Stimulated activated CD8-positive, alpha-beta memory T cell treated with anti-CD3 and anti-CD28 coated beads, Interleukin-12 subunit alpha, Interleukin-12 subunit beta, amount 100 ng/mL, for 4 hours (primary cell): Measurements from ENCODE around the gene HOXC12.

Source experiments
- DNase-seq: peaks from one replicate; pipeline ENCODE4 v3.0.0-alpha.2; 2020; ENCODE audit warnings: low read depth

The HOXC12 gene

GRCh38 chr12:53956251-53956887 lies 1.7 kb downstream of the HOXC12 start:
- DNase-seq: no peak

GRCh38 chr12:53956914-53957536 lies 2.3 kb downstream of the HOXC12 start:
- DNase-seq: no peak

GRCh38 chr12:53958128-53958527 lies 3.4 kb downstream of the HOXC12 start:
- no peak for DNase-seq

- no peak for DNase-seq
These were observed 4.6 kb downstream of the HOXC12 start for GRCh38 chr12:53959314-53959713.

- DNase-seq: no peak
These were observed 5.7 kb downstream of the HOXC12 start for GRCh38 chr12:53960187-53961024.

GRCh38 chr12:53961025-53961761 lies 6.5 kb downstream of the HOXC12 start:
- no peak for DNase-seq

- no peak for DNase-seq
These were observed 8.3 kb downstream of the HOXC12 start for GRCh38 chr12:53963005-53963404.

- no peak for DNase-seq
These were observed 9.0 kb downstream of the HOXC12 start for GRCh38 chr12:53963434-53964314.

- no peak for DNase-seq
These were observed 9.6 kb downstream of the HOXC12 start for GRCh38 chr12:53964315-53964713.

GRCh38 chr12:53965281-53966084 lies 10.8 kb downstream of the HOXC12 start:
- no peak for DNase-seq

- DNase-seq: no peak
These were observed 11.3 kb downstream of the HOXC12 start for GRCh38 chr12:53966085-53966384.

- DNase-seq: no peak
These were observed 11.9 kb downstream of the HOXC12 start for GRCh38 chr12:53966385-53967133.

GRCh38 chr12:53967421-53967925 lies 12.8 kb downstream of the HOXC12 start:
- DNase-seq: no peak

- no peak for DNase-seq
These were observed 13.8 kb downstream of the HOXC12 start for GRCh38 chr12:53968214-53969127.

GRCh38 chr12:53969588-53970259 lies 15.0 kb downstream of the HOXC12 start:
- DNase-seq: no peak

GRCh38 chr12:53970451-53970850 lies 15.7 kb downstream of the HOXC12 start:
- DNase-seq: no peak

- DNase-seq: no peak
These were observed 16.4 kb downstream of the HOXC12 start for GRCh38 chr12:53971129-53971528.

GRCh38 chr12:53971686-53972085 lies 17.0 kb downstream of the HOXC12 start:
- no peak for DNase-seq
